MCF 10A (cell line): ENCODE measurements around the gene YIPF6. TPM values are rescaled to one million over a fixed set of nuclear protein-coding genes. Genes with fewer than 3 reads are reported as not detected.
A peak's percentile ranks its signal among the peaks of the same experiment; 100 is the strongest.
"Not testable (repeated sequence)": the region's sequence is repeated elsewhere in the genome, so short reads cannot be mapped to it uniquely, and the experiment has no call there.

Source experiments
- BruUV-seq: library from RNA; stranded (reverse); fragments of 400-500 nt; replicated peaks from 2 replicates; lab custom pipeline; 2021; lab: Mats Ljungman, UMichigan
- CTCF ChIA-PET: fragments of 300-600 bp; sonication (Branson Sonifier 250); formaldehyde crosslinking; extraction: SDS; loops from one replicate; lab custom pipeline; 2021; ENCODE audit warnings: antibody characterized with exemption, inconsistent platforms; lab: Yijun Ruan, JAX
- POLR2A ChIA-PET: fragments of 300-600, 350-650 bp; sonication (Branson Sonifier 250); formaldehyde crosslinking; extraction: SDS; loops from one replicate; lab custom pipeline; 2020; ENCODE audit warnings: antibody characterized with exemption, inconsistent platforms; lab: Yijun Ruan, JAX
- DNase-seq: peaks from one replicate; pipeline ENCODE4 v3.0.0-alpha.2; 2018; ENCODE audit not compliant: unreplicated experiment
- H3K27ac Mint-ChIP-seq: one replicate; pipeline ENCODE4 v1.8.0; 2022; ENCODE audit warnings: mild to moderate bottlenecking, low read depth, mixed read lengths; ENCODE audit not compliant: unreplicated experiment
- H3K27me3 Mint-ChIP-seq: one replicate; pipeline ENCODE4 v1.8.0; 2022; ENCODE audit warnings: mixed read lengths; ENCODE audit not compliant: insufficient read depth, unreplicated experiment
- H3K36me3 Mint-ChIP-seq: one replicate; pipeline ENCODE4 v1.8.0; 2022; ENCODE audit warnings: mild to moderate bottlenecking, moderate library complexity, mixed read lengths; ENCODE audit not compliant: insufficient read depth, unreplicated experiment
- H3K4me1 Mint-ChIP-seq: one replicate; pipeline ENCODE4 v1.8.0; 2022; ENCODE audit warnings: mixed read lengths; ENCODE audit not compliant: insufficient read depth, unreplicated experiment
- H3K4me3 Mint-ChIP-seq: one replicate; pipeline ENCODE4 v1.8.0; 2022; ENCODE audit warnings: mild to moderate bottlenecking, moderate library complexity, mixed read lengths; ENCODE audit not compliant: unreplicated experiment
- H3K9me3 Mint-ChIP-seq: one replicate; pipeline ENCODE4 v1.8.0; 2022; ENCODE audit warnings: mixed read lengths; ENCODE audit not compliant: unreplicated experiment
- CTCF ChIP-seq: fragments of 200-600 bp; IDR thresholded peaks from one replicate; pipeline ENCODE4 v1.8.0; 2022; ENCODE audit warnings: antibody characterized with exemption, mild to moderate bottlenecking; ENCODE audit not compliant: unreplicated experiment
- intact Hi-C: fragments of 100-400 bp; cut with micrococcal nuclease; formaldehyde crosslinking; loops from 2 replicates; pipeline ENCODE4 v1.14.1; 2022
- total RNA-seq: library from RNA; stranded (reverse); gene quantifications from 2 replicates; pipeline ENCODE4 v1.2.3, GENCODE V29; 2022

The YIPF6 gene
- total RNA-seq, 1 experiment from 2014 or later = 44.6 TPM

GRCh38 chrX:68492583-68492982, 6.3 kb upstream of the YIPF6 start:
- H3K27ac Mint-ChIP-seq = no peak overlapping the region
- no peaks in the 10 kb centered on the region for H3K36me3 Mint-ChIP-seq
- ChIA-PET CTCF (interaction anchor here (0.7 to 1.2 kb wide), 3 partner anchors 148 to 296 kb away, joined by 3 to 5 read pairs (median 3); no protein-coding TSS in a partner anchor), POLR2A (interaction anchor here (0.7 kb wide), 1 partner anchor 60 kb away, joined by 3 read pairs; no protein-coding TSS in a partner anchor)
- TF ChIP-seq CTCF = no peak
- no peaks in the 10 kb centered on the region for H3K4me1 Mint-ChIP-seq
- DNase-seq = no peak
- intact Hi-C loops = loop anchor here (10.0 kb wide), 1 partner anchor 58 kb away; the partner anchor contains the start of gene OPHN1
- peaks cover 17% of the 10 kb centered on the region for H3K27me3 Mint-ChIP-seq
- H3K9me3 Mint-ChIP-seq = no peaks in the 10 kb centered on the region
- no peak overlapping the region for H3K4me3 Mint-ChIP-seq
- BruUV-seq = no TSS peak

- CTCF ChIA-PET, H3K4me1 Mint-ChIP-seq, H3K27ac Mint-ChIP-seq, H3K4me3 Mint-ChIP-seq, DNase-seq, H3K9me3 Mint-ChIP-seq, BruUV-seq, H3K36me3 Mint-ChIP-seq: not testable (repeated sequence)
- peaks cover 14% of the 10 kb centered on the region for H3K27me3 Mint-ChIP-seq
- POLR2A ChIA-PET = interaction anchor here (0.7 kb wide), 1 partner anchor 292 kb away, joined by 4 read pairs; no protein-coding TSS in a partner anchor
- intact Hi-C loops = loop anchor here (10.0 kb wide), 1 partner anchor 59 kb away; the partner anchor contains the start of gene OPHN1
Observed at GRCh38 chrX:68493776-68494175, 5.1 kb upstream of the YIPF6 start.

- intact Hi-C loops = loop anchor here (10.0 kb wide), 1 partner anchor 63 kb away; the partner anchor contains the start of gene OPHN1
- H3K27me3 Mint-ChIP-seq = peaks cover 14% of the 10 kb centered on the region
- H3K4me3 Mint-ChIP-seq = peak overlapping the region; percentile 98
- BruUV-seq = TSS peak; percentile 85
- DNase-seq = no peak
- H3K4me1 Mint-ChIP-seq = peaks cover 5% of the 10 kb centered on the region
- TF ChIP-seq CTCF = no peak
- ChIA-PET CTCF (interaction anchor here (0.7 to 0.8 kb wide), 2 partner anchors 300 to 319 kb away, joined by 3 to 4 read pairs; no protein-coding TSS in a partner anchor), POLR2A (interaction anchor here (0.8 to 2.8 kb wide), 5 partner anchors 11 to 301 kb away, joined by 3 to 11 read pairs (median 5); partner anchors contain the start of gene OPHN1)
- H3K36me3 Mint-ChIP-seq = no peaks in the 10 kb centered on the region
- no peaks in the 10 kb centered on the region for H3K9me3 Mint-ChIP-seq
- peak overlapping the region; percentile 99 for H3K27ac Mint-ChIP-seq
Observed at GRCh38 chrX:68498044-68498507, 775 bp upstream of the YIPF6 start.

- Mint-ChIP-seq H3K4me3 (peak overlapping the region; percentile 98), H3K9me3 (no peaks in the 10 kb centered on the region), H3K27ac (peak overlapping the region; percentile 99), H3K27me3 (peaks cover 5% of the 10 kb centered on the region), H3K4me1 (peaks cover 6% of the 10 kb centered on the region), H3K36me3 (peaks cover 6% of the 10 kb centered on the region)
- CTCF ChIA-PET = interaction anchor here (0.6 to 1.6 kb wide), 3 partner anchors 9 to 12 kb away, joined by 3 to 4 read pairs (median 4); no protein-coding TSS in a partner anchor
- POLR2A ChIA-PET = interaction anchor here (0.7 to 2.8 kb wide), 6 partner anchors 9 to 332 kb away, joined by 3 to 11 read pairs (median 4); partner anchors contain the start of gene OPHN1
- DNase-seq = no peak
- intact Hi-C loops = loop anchor here (10.0 kb wide), 1 partner anchor 65 kb away; the partner anchor contains the start of gene OPHN1
- TF ChIP-seq CTCF = no peak
- BruUV-seq = no TSS peak
Observed at GRCh38 chrX:68499543-68500504, 973 bp downstream of the YIPF6 start.
